Ovary (tissue), 9 donors: ENCODE data around the gene CTNNA3. TPM values are rescaled to one million over a fixed set of nuclear protein-coding genes. Genes with fewer than 3 reads are reported as not detected.

Experiments
- DNase-seq, 5 donors: peaks; one replicate each; pipeline ENCODE4 v3.0.0-alpha.2; 2019 to 2020
- H3K27ac ChIP-seq, 2 donors: fragments of 200-600 bp; one replicate each; pipeline versions ENCODE4 v1.5.1 to v1.8.0; 2019 to 2022
- H3K27me3 ChIP-seq: fragments of 200-600 bp; one replicate; pipeline ENCODE4 v1.8.0; 2022
- H3K36me3 ChIP-seq: fragments of 200-600 bp; sonication (generic); one replicate; pipeline ENCODE4 v1.5.1; 2019
- H3K4me1 ChIP-seq: one replicate; pipeline ENCODE4 v1.8.1; 2013; ENCODE audit warnings: mild to moderate bottlenecking, moderate library complexity; ENCODE audit not compliant: insufficient read depth
- H3K4me3 ChIP-seq: fragments of 200-600 bp; sonication (generic); one replicate; pipeline ENCODE4 v1.5.1; 2017
- H3K9me3 ChIP-seq, 2 donors: fragments of 200-600 bp in 1 of 2; sonication (generic) in 1 of 2; one replicate each; pipeline versions ENCODE4 v1.5.1 to v1.8.1; 2013 to 2019; ENCODE audit warnings: mild to moderate bottlenecking in 1 of 2, moderate library complexity in 1 of 2
- EP300 ChIP-seq: sonication (generic); formaldehyde crosslinking; IDR thresholded peaks from one replicate; pipeline ENCODE4 v1.6.1; 2017; ENCODE audit warnings: antibody characterized with exemption
- POLR2A ChIP-seq: fragments of 450-650 bp; IDR thresholded peaks from one replicate; pipeline ENCODE4 v1.6.1; 2017; ENCODE audit warnings: antibody characterized with exemption, mild to moderate bottlenecking, moderate library complexity
- WGBS, 3 donors: extraction: QIAGEN DNeasy Blood & Tissue Kit in 1 of 3; methylation state at CpG; one replicate each; pipeline versions ENCODE4 v1.1.5 to v1.1.7; 2013 to 2017; 5-methylcytosine and 5-hydroxymethylcytosine counted together
- intact Hi-C, 4 donors: fragments of 100-400 bp; cut with DNase I; formaldehyde crosslinking; loops; one replicate each; pipeline versions ENCODE4 v1.11.0 to v1.15.1; 2022 to 2023
- polyA plus RNA-seq, 2 donors: library from polyadenylated mRNA; stranded (reverse); fragments of 200-250 nt in 1 of 2; fragments of 350-450 nt in 1 of 2; fragmentation: Illumina TruSeq in 1 of 2; extraction: RNeasy Lipid Tissue Mini Kit (QIAGEN cat#74804) in 1 of 2; gene quantifications; one replicate each; pipeline ENCODE4 v1.2.3, GENCODE V29; 2013 to 2014
- total RNA-seq, 7 donors: library from RNA; depleted of rRNA in 2 of 7; stranded (reverse); fragments of >200 nt in 2 of 7; fragmentation: NEBNext Ultra II Directional in 3 of 7; extraction: Animal tissue kit (Norgen Biotek cat#: 25700) in 3 of 7; gene quantifications; one replicate each; pipeline versions ENCODE4 v1.1.0 to v1.2.4, GENCODE V29; 2016 to 2023
- TF ChIP-seq, protein P1 (sequence below), 3 donors: fragments of 450-650 bp in 2 of 3; fragments of 200-600 bp in 1 of 3; IDR thresholded peaks; one replicate each; pipeline versions ENCODE4 v1.5.1 to v1.8.0; 2016 to 2022; ENCODE audit warnings: antibody characterized with exemption in 3 of 3, mild to moderate bottlenecking in 1 of 3
- donor health status: DM: no; HTN: no; CAD: no; lungs with moderate emphysema.
- donor health status: DM: no; HTN: no; CAD: no.
- donor health status: Bipolar disorder and iron deficiency.
- donor health status: DM: yes; HTN: yes; CAD: no.
- donor health status: DM: no; HTN: no; CAD: no.
- donor health status: DM: yes; HTN: yes; CAD: no.

CTNNA3 gene
- total and polyA plus RNA-seq, 9 donors: 1.9 to 9.7 (median 4.0) TPM

DNA sequence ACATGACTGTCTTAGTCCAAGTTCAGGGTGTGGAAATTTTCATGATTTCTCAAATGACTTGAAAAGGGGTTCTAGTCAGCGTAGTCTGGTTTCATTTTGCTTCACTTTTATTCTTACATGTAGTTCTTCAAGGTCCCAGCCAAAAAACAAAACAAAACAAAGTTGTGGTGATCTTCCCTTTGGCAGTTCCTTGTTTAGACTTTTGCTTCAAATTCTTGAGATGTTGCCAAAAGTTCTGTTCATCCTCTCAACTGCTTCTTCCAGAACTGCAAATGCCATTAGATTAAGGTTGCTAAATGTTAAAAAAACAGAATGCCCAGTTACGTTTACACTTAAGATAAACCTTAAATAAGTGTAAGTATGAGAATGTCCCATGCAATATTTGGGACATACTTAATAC lies 1140.9 kb downstream of the CTNNA3 start:
- Histone ChIP-seq H3K4me3 (no peak overlapping the region), H3K36me3 (no peaks in the 10 kb centered on the region), H3K9me3 (no peaks in the 10 kb centered on the region), H3K27ac (no peak overlapping the region), H3K27me3 (no peaks in the 10 kb centered on the region), H3K4me1 (no peaks in the 10 kb centered on the region)
- intact Hi-C loops: no loop called here
- 2 to 15% (median 4%) methylated on average over 2 of the region's 2 CpGs for WGBS, 3 donors
- DNase-seq: no peak
- no peak for TF ChIP-seq POLR2A

DNA sequence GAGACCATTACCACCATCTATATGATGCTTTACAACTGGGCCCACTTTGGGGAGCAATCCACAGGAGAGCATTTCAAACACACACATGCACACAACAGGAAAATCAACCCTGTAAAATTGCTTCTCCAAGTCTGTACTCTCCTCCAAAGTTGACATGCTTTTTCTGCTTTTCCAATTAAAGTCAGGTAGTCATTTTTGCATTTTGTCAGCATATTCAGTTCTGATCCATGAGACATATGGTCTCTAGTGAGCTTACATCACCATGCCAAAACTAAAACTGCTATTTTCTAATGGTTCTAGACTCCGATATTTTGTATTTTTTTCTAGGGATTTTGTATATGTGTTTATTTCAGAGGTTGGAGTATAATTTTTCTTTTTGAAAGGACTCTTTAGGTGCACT lies 1143.7 kb downstream of the CTNNA3 start:
- 95 to 98% (median 96%) methylated on average over 1 of the region's 1 CpG for WGBS, 3 donors
- Histone ChIP-seq H3K27ac (no peak overlapping the region), H3K9me3 (no peaks in the 10 kb centered on the region), H3K4me3 (no peak overlapping the region), H3K4me1 (no peaks in the 10 kb centered on the region), H3K36me3 (no peaks in the 10 kb centered on the region), H3K27me3 (no peaks in the 10 kb centered on the region)
- TF ChIP-seq POLR2A (no peak), EP300 (no peak)
- TF ChIP-seq, protein P1, sequence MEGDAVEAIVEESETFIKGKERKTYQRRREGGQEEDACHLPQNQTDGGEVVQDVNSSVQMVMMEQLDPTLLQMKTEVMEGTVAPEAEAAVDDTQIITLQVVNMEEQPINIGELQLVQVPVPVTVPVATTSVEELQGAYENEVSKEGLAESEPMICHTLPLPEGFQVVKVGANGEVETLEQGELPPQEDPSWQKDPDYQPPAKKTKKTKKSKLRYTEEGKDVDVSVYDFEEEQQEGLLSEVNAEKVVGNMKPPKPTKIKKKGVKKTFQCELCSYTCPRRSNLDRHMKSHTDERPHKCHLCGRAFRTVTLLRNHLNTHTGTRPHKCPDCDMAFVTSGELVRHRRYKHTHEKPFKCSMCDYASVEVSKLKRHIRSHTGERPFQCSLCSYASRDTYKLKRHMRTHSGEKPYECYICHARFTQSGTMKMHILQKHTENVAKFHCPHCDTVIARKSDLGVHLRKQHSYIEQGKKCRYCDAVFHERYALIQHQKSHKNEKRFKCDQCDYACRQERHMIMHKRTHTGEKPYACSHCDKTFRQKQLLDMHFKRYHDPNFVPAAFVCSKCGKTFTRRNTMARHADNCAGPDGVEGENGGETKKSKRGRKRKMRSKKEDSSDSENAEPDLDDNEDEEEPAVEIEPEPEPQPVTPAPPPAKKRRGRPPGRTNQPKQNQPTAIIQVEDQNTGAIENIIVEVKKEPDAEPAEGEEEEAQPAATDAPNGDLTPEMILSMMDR (IDR thresholded peaks at IDR 0.05): no peak
- intact Hi-C loops: no loop called here
- no peak for DNase-seq

DNA sequence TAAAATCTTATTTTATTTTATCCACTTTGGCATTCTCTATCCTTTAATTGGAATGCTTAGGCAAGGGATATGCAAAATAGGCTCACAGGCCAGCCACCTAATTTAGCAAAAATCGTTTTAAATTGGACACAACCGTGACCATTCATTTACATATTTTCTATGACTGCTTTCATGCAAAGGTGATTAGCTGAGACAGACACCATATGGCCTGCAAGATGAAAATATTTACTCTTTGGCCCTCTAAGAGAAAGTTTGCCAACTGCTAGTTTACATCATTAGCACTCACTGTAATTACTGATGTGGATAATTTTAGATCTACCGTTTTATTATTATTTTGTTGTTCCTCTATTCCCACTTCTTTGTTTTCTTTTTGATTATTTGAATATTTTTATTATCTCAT lies 1145.6 kb downstream of the CTNNA3 start:
- no peak for DNase-seq
- H3K4me1 ChIP-seq: no peaks in the 10 kb centered on the region
- H3K27ac ChIP-seq: no peak overlapping the region
- no peak overlapping the region for H3K4me3 ChIP-seq
- no peaks in the 10 kb centered on the region for H3K27me3 ChIP-seq
- no peaks in the 10 kb centered on the region for H3K36me3 ChIP-seq
- intact Hi-C loops: no loop called here
- 7 to 16% (median 9%) methylated on average over 3 of the region's 3 CpGs for WGBS, 3 donors
- TF ChIP-seq, protein P1 (IDR thresholded peaks at IDR 0.05): no peak
- TF ChIP-seq POLR2A (no peak), EP300 (no peak)
- H3K9me3 ChIP-seq: no peaks in the 10 kb centered on the region

DNA sequence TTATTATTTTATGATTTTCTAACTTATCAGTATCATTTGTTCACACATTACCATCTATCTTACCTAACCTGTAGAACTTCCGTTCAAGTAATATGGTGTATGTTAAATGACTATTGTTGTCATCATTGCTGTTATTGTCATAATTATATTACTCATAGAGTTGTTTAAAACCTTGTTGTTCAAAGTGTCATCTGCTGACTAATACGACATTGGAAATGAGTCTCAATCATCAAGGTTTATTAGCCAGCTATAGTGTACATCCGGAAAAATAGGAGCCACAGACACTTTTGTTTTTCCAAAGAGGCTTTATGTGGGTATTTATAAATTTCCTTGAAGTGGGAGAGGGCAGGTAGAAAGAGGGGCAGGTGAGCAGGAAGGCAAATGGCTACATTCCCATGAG lies 1157.1 kb downstream of the CTNNA3 start:
- 86 to 89% (median 87%) methylated on average over 3 of the region's 3 CpGs for WGBS, 3 donors
- DNase-seq: no peak
- no peaks in the 10 kb centered on the region for H3K9me3 ChIP-seq
- intact Hi-C loops: no loop called here
- H3K27me3 ChIP-seq: no peaks in the 10 kb centered on the region
- H3K36me3 ChIP-seq: no peaks in the 10 kb centered on the region
- TF ChIP-seq EP300 (no peak), POLR2A (no peak)
- TF ChIP-seq, protein P1 (IDR thresholded peaks at IDR 0.05): no peak
- H3K27ac ChIP-seq: no peak overlapping the region
- H3K4me3 ChIP-seq: no peak overlapping the region
- H3K4me1 ChIP-seq: no peaks in the 10 kb centered on the region

DNA sequence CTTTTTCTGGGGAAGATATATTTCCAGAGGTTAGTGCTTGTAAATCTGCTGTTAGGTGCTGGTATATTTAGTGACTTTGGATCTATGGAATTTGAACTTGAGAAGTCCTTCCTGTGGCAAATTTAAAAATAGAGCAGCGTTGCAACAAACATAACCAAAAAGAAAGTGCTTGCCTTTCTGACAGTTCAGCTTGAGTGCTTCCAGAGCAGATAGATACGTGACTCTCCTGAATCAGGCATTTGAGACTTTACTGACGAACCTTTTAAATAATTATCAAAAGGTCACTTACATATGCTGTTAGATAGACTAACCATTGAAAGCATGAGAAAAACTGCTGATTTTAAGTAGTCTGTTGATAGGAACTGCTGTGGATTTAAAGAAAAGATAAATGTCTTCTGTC lies 1157.6 kb downstream of the CTNNA3 start:
- Histone ChIP-seq H3K27ac (no peak overlapping the region), H3K4me3 (no peak overlapping the region), H3K4me1 (no peaks in the 10 kb centered on the region), H3K36me3 (no peaks in the 10 kb centered on the region), H3K27me3 (no peaks in the 10 kb centered on the region), H3K9me3 (no peaks in the 10 kb centered on the region)
- no peak for DNase-seq
- WGBS, 3 donors: 25 to 38% (median 33%) methylated on average over 3 of the region's 3 CpGs
- intact Hi-C loops: no loop called here
- TF ChIP-seq EP300 (no peak), POLR2A (no peak)
- TF ChIP-seq, protein P1 (IDR thresholded peaks at IDR 0.05): no peak
